Gastroesophageal sphincter (tissue), 4 donors: ENCODE data around the gene MEF2A. TPM values are rescaled to one million over a fixed set of nuclear protein-coding genes. Genes with fewer than 3 reads are reported as not detected.

ENCODE experiments used
- ATAC-seq: fragments of 150-250 bp; one replicate; pipeline ENCODE4 v1.9.1; 2016; ENCODE audit warnings: mild to moderate bottlenecking, moderate library complexity
- H3K27ac ChIP-seq, 4 donors: fragments of 200-600 bp; sonication (generic) in 3 of 4; 1 replicate in 3 of 4; 2 replicates in 1 of 4; pipeline ENCODE4 v1.5.1; 2016 to 2019
- H3K27me3 ChIP-seq: fragments of 200-600 bp; sonication (generic); one replicate; pipeline ENCODE4 v1.5.1; 2019
- H3K36me3 ChIP-seq, 2 donors: fragments of 200-600 bp; sonication (generic); one replicate each; pipeline ENCODE4 v1.5.1; 2019; ENCODE audit warnings: control low read depth in 1 of 2
- H3K4me1 ChIP-seq, 3 donors: fragments of 200-600 bp; sonication (generic); 1 replicate in 2 of 3; 2 replicates in 1 of 3; pipeline ENCODE4 v1.5.1; 2016 to 2019; ENCODE audit warnings: control low read depth in 2 of 3
- H3K4me3 ChIP-seq, 2 donors: fragments of 200-600 bp; sonication (generic); one replicate each; pipeline ENCODE4 v1.5.1; 2019; ENCODE audit warnings: mild to moderate bottlenecking in 1 of 2, moderate library complexity in 1 of 2
- H3K9me3 ChIP-seq, 3 donors: fragments of 200-600 bp; sonication (generic); one replicate each; pipeline ENCODE4 v1.5.1; 2017 to 2019; ENCODE audit warnings: control low read depth in 2 of 3
- EP300 ChIP-seq: sonication (generic); formaldehyde crosslinking; IDR thresholded peaks from one replicate; pipeline ENCODE4 v1.6.1; 2017; ENCODE audit warnings: antibody characterized with exemption, mild to moderate bottlenecking
- POLR2A ChIP-seq, 2 donors: fragments of 450-650 bp; IDR thresholded peaks; one replicate each; pipeline ENCODE4 v1.6.1; 2017; ENCODE audit warnings: antibody characterized with exemption in 2 of 2, mild to moderate bottlenecking in 2 of 2, moderate library complexity in 1 of 2
- POLR2AphosphoS5 ChIP-seq: sonication (generic); formaldehyde crosslinking; IDR thresholded peaks from one replicate; pipeline ENCODE4 v1.6.1; 2017; ENCODE audit warnings: antibody characterized with exemption
- WGBS, 2 donors: methylation state at CpG; one replicate each; pipeline ENCODE4 v1.1.5; 2018; ENCODE audit warnings: low coverage in 1 of 2; 5-methylcytosine and 5-hydroxymethylcytosine counted together
- total RNA-seq, 4 donors: library from RNA; depleted of rRNA; stranded (reverse); fragments of >200 nt; gene quantifications; one replicate each; pipeline ENCODE4 v1.1.0, GENCODE V29; 2016
- TF ChIP-seq, protein P1 (sequence below), 4 experiments: fragments of 200-600 bp in 2 of 4; fragments of 450-650 bp in 2 of 4; sonication (generic) in 1 of 4; IDR thresholded peaks; one replicate each; pipeline ENCODE4 v1.5.1; 2017 to 2019; ENCODE audit warnings: antibody characterized with exemption in 4 of 4, mild to moderate bottlenecking in 2 of 4, moderate library complexity in 2 of 4

The MEF2A gene
- total RNA-seq, 4 donors from 2014 or later: 68.8 to 133 (median 95.7) TPM

DNA sequence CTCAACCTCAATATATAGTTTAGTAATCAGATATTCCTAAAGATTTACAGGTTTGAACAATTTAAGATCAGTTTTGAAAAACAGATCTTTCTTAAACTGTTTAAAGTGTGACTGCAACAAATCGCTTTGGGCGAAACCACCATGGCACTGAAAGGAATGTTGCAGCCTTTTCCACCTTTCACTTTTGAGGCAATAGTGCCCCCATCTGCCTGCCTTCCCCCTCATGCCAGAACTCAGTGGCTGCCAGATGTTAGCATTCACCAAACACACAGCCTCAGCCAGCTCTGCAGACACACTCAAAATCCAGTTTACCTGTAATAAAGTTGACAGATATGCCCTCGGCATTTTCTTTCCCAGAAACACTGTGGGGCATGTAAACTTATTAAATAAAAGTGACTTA is 164.1 kb downstream of the MEF2A start:
- peaks cover 0 to 35% of the 10 kb centered on the region in 2 donors for H3K36me3 ChIP-seq
- H3K4me1 ChIP-seq: peaks cover 0 to 50% (median 12%) of the 10 kb centered on the region in 3 donors
- WGBS, 2 donors: 31 to 35% methylated on average over 3 of the region's 3 CpGs
- H3K27me3 ChIP-seq: no peaks in the 10 kb centered on the region
- H3K4me3 ChIP-seq: no peak overlapping the region
- ATAC-seq: no peak
- no peaks in the 10 kb centered on the region for H3K9me3 ChIP-seq
- no peak for TF ChIP-seq POLR2AphosphoS5
- TF ChIP-seq, protein P1, sequence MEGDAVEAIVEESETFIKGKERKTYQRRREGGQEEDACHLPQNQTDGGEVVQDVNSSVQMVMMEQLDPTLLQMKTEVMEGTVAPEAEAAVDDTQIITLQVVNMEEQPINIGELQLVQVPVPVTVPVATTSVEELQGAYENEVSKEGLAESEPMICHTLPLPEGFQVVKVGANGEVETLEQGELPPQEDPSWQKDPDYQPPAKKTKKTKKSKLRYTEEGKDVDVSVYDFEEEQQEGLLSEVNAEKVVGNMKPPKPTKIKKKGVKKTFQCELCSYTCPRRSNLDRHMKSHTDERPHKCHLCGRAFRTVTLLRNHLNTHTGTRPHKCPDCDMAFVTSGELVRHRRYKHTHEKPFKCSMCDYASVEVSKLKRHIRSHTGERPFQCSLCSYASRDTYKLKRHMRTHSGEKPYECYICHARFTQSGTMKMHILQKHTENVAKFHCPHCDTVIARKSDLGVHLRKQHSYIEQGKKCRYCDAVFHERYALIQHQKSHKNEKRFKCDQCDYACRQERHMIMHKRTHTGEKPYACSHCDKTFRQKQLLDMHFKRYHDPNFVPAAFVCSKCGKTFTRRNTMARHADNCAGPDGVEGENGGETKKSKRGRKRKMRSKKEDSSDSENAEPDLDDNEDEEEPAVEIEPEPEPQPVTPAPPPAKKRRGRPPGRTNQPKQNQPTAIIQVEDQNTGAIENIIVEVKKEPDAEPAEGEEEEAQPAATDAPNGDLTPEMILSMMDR (IDR thresholded peaks at IDR 0.05): peak in 3 of 4 experiments; percentile 26 to 61 (median 32)
- H3K27ac ChIP-seq: no peak overlapping the region

DNA sequence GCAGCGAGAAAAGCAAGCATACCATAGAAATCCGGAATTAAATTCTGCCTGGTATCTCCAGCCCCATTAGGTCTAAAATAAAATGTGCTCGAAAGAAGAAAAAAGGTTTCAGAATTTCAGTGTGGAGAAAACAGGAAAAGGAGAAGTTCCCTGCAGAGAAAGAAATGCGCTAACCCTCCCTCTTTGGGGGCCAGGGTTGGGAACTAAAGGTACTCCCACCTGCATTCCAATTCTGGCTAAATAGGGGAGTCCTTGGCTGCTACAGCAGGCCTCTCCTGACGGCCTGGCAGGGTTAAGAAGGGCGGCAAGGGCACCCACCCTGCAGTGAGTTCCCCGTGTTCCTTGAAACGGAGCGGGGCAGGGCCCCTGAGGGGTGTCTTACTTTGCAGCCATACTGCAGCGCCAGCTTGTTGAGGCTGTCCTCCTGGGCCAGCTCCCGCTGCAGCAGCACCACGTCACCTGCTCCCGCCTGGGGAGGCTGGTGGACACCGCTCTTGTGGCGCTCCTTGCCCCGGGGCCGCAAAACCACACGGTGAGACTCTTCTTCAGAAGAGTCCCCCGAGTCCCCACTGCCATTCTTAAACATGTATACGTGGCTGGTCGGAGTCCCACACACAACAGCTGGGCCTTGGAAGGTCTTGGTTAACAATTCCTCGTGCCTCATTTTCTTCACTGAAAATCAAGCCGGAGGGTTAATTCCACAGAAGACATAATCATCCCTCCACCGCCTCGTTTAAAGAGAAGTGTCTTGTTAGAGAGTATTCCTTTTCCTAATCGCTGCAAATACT is 165.7 kb downstream of the MEF2A start:
- ATAC-seq: no peak
- TF ChIP-seq POLR2A (IDR thresholded peaks at IDR 0.05) (no peak), POLR2AphosphoS5 (no peak), EP300 (no peak)
- TF ChIP-seq, protein P1 (IDR thresholded peaks at IDR 0.05): no peak
- 44 to 45% methylated on average over 11 to 18 of the region's 26 CpGs for WGBS, 2 donors
- H3K27me3 ChIP-seq: no peaks in the 10 kb centered on the region
- no peaks in the 10 kb centered on the region for H3K9me3 ChIP-seq
- peaks cover 0 to 50% (median 12%) of the 10 kb centered on the region in 3 donors for H3K4me1 ChIP-seq
- H3K4me3 ChIP-seq: peak overlapping the region; percentile 85 to 99
- H3K36me3 ChIP-seq: peaks cover 0 to 26% of the 10 kb centered on the region in 2 donors
- H3K27ac ChIP-seq: peak overlapping the region in 3 of 4 donors; percentile 94 to 95 (median 94)

DNA sequence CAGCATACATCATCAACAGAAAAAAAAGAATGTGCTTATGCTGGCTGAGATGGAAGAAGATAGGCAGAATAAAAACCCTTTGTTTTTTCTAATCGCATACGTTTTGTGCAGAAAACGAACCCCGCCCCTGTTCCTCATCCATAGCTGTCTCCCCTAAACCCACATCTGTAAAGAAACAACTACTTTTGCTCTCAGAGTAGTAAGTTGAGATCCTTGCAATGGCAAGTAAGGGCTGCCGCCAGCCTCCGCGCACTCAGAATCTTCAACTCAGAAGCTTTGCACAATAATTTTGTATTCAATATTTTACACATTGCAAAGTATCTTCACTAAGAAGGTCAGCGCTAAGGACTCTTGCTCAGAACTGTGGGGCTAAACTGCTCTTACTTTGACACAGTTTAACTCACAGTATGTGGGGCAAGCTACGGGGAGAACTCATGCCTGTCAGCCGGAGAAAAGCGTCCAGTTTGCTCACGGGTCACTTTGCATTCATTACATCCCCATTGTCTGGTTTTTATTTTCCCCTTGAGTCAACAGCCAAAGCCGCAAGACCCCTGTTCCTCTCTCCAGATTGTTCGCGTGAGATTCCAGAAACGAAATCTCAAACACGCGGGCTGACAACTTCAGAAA is 166.5 kb downstream of the MEF2A start:
- ATAC-seq: no peak
- Histone ChIP-seq H3K4me1 (peaks cover 0 to 49% (median 12%) of the 10 kb centered on the region in 3 donors), H3K36me3 (peaks cover 0 to 21% of the 10 kb centered on the region in 2 donors), H3K9me3 (no peaks in the 10 kb centered on the region), H3K27me3 (no peaks in the 10 kb centered on the region), H3K27ac (peak overlapping the region; percentile 62 to 95 (median 94)), H3K4me3 (peak overlapping the region; percentile 85 to 99)
- TF ChIP-seq EP300 (no peak), POLR2A (IDR thresholded peaks at IDR 0.05) (no peak), POLR2AphosphoS5 (no peak)
- TF ChIP-seq, protein P1 (IDR thresholded peaks at IDR 0.05): no peak
- 6 to 8% methylated on average over 9 to 16 of the region's 18 CpGs for WGBS, 2 donors

DNA sequence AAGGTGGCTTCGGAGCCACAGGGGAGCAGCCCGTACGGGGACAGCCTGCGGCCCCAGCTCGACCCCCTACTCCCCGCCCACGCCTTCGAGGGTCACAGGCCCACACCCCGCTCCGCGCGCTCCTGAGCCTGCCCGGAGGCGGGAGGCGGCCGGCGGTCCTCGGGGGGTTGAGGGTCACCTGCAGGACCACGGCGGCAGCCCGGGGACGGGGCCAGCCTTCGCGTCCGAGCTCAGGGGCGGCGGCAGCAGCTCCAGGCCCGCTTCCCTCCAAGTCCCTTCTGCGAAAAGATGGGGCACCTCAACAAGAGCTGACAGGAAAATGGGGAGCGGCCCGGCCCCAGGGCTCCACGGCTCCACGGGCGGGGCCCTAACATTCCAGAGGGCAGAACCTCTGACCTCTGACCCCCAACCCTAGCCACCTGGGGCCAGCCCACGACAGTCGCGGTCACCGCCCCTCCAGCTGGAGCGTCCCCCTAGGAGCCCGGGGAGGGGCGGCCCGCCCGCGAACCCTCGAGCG is 167.0 kb downstream of the MEF2A start:
- Histone ChIP-seq H3K4me1 (peaks cover 0 to 43% (median 12%) of the 10 kb centered on the region in 3 donors), H3K27me3 (no peaks in the 10 kb centered on the region), H3K27ac (peak overlapping the region; percentile 62 to 95 (median 94)), H3K9me3 (no peaks in the 10 kb centered on the region), H3K36me3 (peaks cover 0 to 17% of the 10 kb centered on the region in 2 donors), H3K4me3 (peak overlapping the region; percentile 85 to 99)
- TF ChIP-seq EP300 (no peak), POLR2AphosphoS5 (no peak), POLR2A (IDR thresholded peaks at IDR 0.05) (no peak)
- TF ChIP-seq, protein P1 (IDR thresholded peaks at IDR 0.05): no peak
- 0% methylated on average over 1 of the region's 46 CpGs; no CpG with 5 or more reads in 1 of the 2 donors for WGBS, 2 donors
- ATAC-seq: peak; percentile 43
